ENCODE measurements around the gene ARHGEF28. TPM values are rescaled to one million over a fixed set of nuclear protein-coding genes. Genes with fewer than 3 reads are reported as not detected.

Gene ARHGEF28
- total RNA-seq, 6 donors from 2014 or later: 14.4 to 47.1 (median 24.4) TPM

DNA sequence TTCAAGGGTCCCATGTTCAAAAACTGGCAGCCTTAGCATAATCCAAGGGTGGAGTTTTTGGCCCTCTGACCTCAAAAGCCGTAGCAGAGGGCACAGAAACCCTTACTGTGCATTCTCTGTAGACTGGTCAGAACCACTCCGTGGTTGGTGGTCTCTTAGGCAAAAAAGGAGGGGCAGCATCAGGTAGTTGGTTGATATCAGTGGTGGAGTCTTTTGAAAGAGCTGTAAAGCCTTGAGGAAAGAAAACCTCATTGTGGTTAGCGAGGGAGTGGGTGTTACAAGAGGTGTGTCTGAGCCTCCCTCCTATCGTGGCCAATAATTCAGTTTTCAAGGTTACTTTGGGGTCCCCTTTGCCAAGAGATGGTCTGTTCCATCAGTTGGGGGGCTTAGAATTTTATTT lies 40.9 kb downstream of the ARHGEF28 start:
- Histone ChIP-seq H3K27me3 (no peaks in the 10 kb centered on the region), H3K27ac (no peak overlapping the region), H3K4me1 (peaks cover 0 to 8% (median 5%) of the 10 kb centered on the region in 4 donors), H3K4me3 (no peak overlapping the region), H3K9me3 (no peaks in the 10 kb centered on the region), H3K36me3 (no peaks in the 10 kb centered on the region)
- WGBS, 2 donors: 68% methylated on average over 4 of the region's 4 CpGs
- DNase-seq (no peak), ATAC-seq (ENCODE audit: low FRiP score in 2 of 2) (no peak)
- no peak for TF ChIP-seq POLR2A (IDR thresholded peaks at IDR 0.05)
- TF ChIP-seq EP300 (IDR thresholded peaks at IDR 0.05): no peak
- TF ChIP-seq, protein P1, sequence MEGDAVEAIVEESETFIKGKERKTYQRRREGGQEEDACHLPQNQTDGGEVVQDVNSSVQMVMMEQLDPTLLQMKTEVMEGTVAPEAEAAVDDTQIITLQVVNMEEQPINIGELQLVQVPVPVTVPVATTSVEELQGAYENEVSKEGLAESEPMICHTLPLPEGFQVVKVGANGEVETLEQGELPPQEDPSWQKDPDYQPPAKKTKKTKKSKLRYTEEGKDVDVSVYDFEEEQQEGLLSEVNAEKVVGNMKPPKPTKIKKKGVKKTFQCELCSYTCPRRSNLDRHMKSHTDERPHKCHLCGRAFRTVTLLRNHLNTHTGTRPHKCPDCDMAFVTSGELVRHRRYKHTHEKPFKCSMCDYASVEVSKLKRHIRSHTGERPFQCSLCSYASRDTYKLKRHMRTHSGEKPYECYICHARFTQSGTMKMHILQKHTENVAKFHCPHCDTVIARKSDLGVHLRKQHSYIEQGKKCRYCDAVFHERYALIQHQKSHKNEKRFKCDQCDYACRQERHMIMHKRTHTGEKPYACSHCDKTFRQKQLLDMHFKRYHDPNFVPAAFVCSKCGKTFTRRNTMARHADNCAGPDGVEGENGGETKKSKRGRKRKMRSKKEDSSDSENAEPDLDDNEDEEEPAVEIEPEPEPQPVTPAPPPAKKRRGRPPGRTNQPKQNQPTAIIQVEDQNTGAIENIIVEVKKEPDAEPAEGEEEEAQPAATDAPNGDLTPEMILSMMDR (IDR thresholded peaks at IDR 0.05): no peak
- no peak for TF ChIP-seq POLR2AphosphoS5 (IDR thresholded peaks at IDR 0.05)

DNA sequence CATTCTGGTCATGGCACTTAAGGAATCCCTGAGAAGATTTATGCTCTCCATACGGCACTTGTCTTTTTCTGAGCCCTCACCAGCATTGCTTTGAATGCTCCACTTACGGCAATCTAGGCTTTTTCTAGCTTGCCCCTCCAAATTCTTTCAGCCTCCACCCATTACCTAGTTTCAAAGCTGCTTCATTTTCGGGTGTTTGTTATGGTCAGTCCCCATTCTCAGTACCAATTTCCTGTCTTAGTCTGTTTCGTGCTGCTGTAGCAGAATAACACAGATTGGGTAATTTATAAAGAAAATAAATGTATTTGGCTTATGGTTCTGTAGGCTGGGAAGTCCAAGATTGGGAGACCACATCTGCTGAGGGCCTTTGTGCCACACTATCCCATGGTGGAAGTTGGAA lies 42.0 kb downstream of the ARHGEF28 start:
- TF ChIP-seq POLR2AphosphoS5 (IDR thresholded peaks at IDR 0.05) (no peak), POLR2A (IDR thresholded peaks at IDR 0.05) (no peak), EP300 (IDR thresholded peaks at IDR 0.05) (no peak)
- TF ChIP-seq, protein P1 (IDR thresholded peaks at IDR 0.05): no peak
- peaks cover 0 to 13% (median 4%) of the 10 kb centered on the region in 4 donors for H3K4me1 ChIP-seq
- no peak overlapping the region for H3K4me3 ChIP-seq
- no peak overlapping the region for H3K27ac ChIP-seq
- ATAC-seq (ENCODE audit: low FRiP score in 2 of 2) (no peak), DNase-seq (no peak)
- no peaks in the 10 kb centered on the region for H3K9me3 ChIP-seq
- H3K27me3 ChIP-seq: no peaks in the 10 kb centered on the region
- WGBS, 2 donors: 52 to 68% methylated on average over 4 of the region's 4 CpGs
- no peaks in the 10 kb centered on the region for H3K36me3 ChIP-seq

DNA sequence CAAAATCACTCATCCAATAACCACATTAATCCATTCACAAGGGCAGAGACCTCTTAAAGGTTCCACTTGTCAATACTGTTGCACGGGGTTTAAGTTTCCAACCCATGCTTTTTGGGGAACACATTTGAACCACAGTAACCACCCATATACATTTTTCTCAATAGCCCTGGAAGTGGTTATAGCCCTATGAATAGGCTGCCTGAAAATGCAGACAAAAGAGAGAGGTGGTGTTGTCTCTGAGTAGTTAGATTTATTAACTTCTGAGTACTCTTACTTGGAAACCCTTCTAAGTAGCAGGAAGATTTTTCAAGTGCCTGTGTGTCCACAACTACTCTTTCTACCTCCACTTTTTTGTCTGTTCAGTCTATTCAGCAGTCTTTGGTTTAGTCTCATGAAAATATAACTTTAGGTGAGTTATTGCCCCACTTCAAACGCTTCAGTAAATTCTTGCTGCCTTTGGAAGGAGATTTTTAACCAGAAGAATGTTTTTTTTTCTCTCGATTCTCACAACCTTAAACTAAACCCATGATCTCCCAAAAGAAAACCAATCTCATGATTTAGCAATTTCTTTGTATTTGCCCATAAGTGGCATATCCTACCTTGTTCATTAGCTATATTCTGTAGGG lies 42.6 kb downstream of the ARHGEF28 start:
- H3K36me3 ChIP-seq: no peaks in the 10 kb centered on the region
- ATAC-seq (ENCODE audit: low FRiP score in 2 of 2): no peak
- peaks cover 0 to 13% (median 6%) of the 10 kb centered on the region in 4 donors for H3K4me1 ChIP-seq
- H3K4me3 ChIP-seq: no peak overlapping the region
- H3K27me3 ChIP-seq: no peaks in the 10 kb centered on the region
- H3K9me3 ChIP-seq: no peaks in the 10 kb centered on the region
- no peak for TF ChIP-seq EP300 (IDR thresholded peaks at IDR 0.05)
- TF ChIP-seq, protein P1 (IDR thresholded peaks at IDR 0.05): no peak
- TF ChIP-seq POLR2A (IDR thresholded peaks at IDR 0.05): no peak
- TF ChIP-seq POLR2AphosphoS5 (IDR thresholded peaks at IDR 0.05): no peak
- H3K27ac ChIP-seq: no peak overlapping the region
- 65 to 73% methylated on average over 3 of the region's 3 CpGs for WGBS, 2 donors
- DNase-seq: no peak

DNA sequence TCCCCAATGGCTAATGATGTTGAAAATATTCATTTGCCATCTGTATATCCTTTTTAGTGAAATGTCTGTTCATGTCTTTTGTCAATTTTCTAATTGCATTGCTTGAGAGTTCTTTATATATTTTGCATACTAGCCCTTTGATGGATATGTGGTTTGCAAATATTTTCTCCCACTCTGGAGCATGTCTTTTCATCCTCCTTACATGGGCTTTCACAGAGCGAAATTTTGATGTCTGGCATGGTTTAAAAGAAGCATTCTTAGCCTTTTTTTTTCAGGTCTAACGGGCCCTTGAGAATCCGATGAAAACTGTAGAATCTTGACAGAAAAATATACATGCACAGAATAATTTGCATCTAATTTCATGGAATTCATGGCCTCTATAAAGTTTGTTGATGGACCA lies 44.7 kb downstream of the ARHGEF28 start:
- Histone ChIP-seq H3K27ac (no peak overlapping the region), H3K9me3 (no peaks in the 10 kb centered on the region), H3K4me3 (no peak overlapping the region), H3K27me3 (no peaks in the 10 kb centered on the region), H3K36me3 (no peaks in the 10 kb centered on the region), H3K4me1 (peaks cover 6 to 21% (median 8%) of the 10 kb centered on the region in 4 donors)
- no peak for TF ChIP-seq POLR2AphosphoS5 (IDR thresholded peaks at IDR 0.05)
- TF ChIP-seq, protein P1 (IDR thresholded peaks at IDR 0.05): no peak
- TF ChIP-seq POLR2A (IDR thresholded peaks at IDR 0.05): no peak
- TF ChIP-seq EP300 (IDR thresholded peaks at IDR 0.05): no peak
- 87 to 90% methylated on average over 3 of the region's 3 CpGs for WGBS, 2 donors
- ATAC-seq (ENCODE audit: low FRiP score in 2 of 2): no peak
- no peak for DNase-seq

DNA sequence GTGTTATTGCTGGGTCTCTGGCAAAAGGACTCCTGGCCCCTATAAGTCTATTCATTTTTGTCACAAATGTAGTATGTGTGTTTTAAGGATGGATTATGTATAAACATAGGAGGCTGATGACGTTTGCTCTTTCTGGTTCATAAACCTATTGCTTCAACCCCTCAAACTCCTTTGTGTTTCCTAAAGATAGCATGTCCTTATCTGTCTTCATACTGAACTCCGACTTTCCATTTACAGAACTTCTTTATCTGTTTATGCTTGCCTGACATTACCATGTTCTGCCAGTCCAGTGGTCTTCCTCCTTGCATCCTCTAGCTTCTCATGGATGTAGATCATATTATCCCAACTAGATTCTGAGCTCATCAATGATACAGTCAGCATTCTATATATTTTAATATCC lies 46.1 kb downstream of the ARHGEF28 start:
- H3K9me3 ChIP-seq: no peaks in the 10 kb centered on the region
- no peak overlapping the region for H3K4me3 ChIP-seq
- TF ChIP-seq POLR2AphosphoS5 (IDR thresholded peaks at IDR 0.05): no peak
- TF ChIP-seq EP300 (IDR thresholded peaks at IDR 0.05): no peak
- TF ChIP-seq, protein P1 (IDR thresholded peaks at IDR 0.05): no peak
- no peak for TF ChIP-seq POLR2A (IDR thresholded peaks at IDR 0.05)
- H3K4me1 ChIP-seq: peaks cover 6 to 21% (median 8%) of the 10 kb centered on the region in 4 donors
- H3K27ac ChIP-seq: no peak overlapping the region
- no peaks in the 10 kb centered on the region for H3K27me3 ChIP-seq
- H3K36me3 ChIP-seq: no peaks in the 10 kb centered on the region
- 70 to 72% methylated on average over 2 of the region's 2 CpGs for WGBS, 2 donors
- no peak for ATAC-seq (ENCODE audit: low FRiP score in 2 of 2)
- DNase-seq: no peak

All from upper lobe of left lung (tissue), 6 donors.